Neural cell (in vitro differentiated cells): ENCODE data around the gene DAPK2. TPM values are rescaled to one million over a fixed set of nuclear protein-coding genes. Genes with fewer than 3 reads are reported as not detected.

Experiments
- H2AFZ ChIP-seq: fragments of 200-600, 300-800 bp; sonication (generic), shearing (Covaris generic); 2 replicates; pipeline ENCODE4 v1.6.0; 2014; ENCODE audit warnings: low read depth, mild to moderate bottlenecking, antibody characterized with exemption, low read length, moderate library complexity
- H3F3A ChIP-seq: fragments of 200-600 bp; shearing (Covaris generic); 2 replicates; pipeline ENCODE4 v1.6.1; 2016; ENCODE audit warnings: mild to moderate bottlenecking, moderate library complexity, mixed read lengths, antibody characterized with exemption, low read length; ENCODE audit not compliant: insufficient read depth, poor library complexity, severe bottlenecking
- H3K27ac ChIP-seq: fragments of 200-600, 300-800 bp; sonication (generic), shearing (Covaris generic); 2 replicates; pipeline ENCODE4 v1.5.1; 2014; ENCODE audit warnings: mild to moderate bottlenecking, low read length, moderate library complexity
- H3K27me3 ChIP-seq: fragments of 300-800, 200-600 bp; sonication (generic), shearing (Covaris generic); 2 replicates; pipeline ENCODE4 v1.6.0; 2014; ENCODE audit warnings: mild to moderate bottlenecking, low read depth, low read length, moderate library complexity; ENCODE audit not compliant: insufficient read depth
- H3K36me3 ChIP-seq: fragments of 300-800, 200-600 bp; sonication (generic), shearing (Covaris generic); 2 replicates; pipeline ENCODE4 v1.5.1; 2014; ENCODE audit warnings: mild to moderate bottlenecking, antibody characterized with exemption, low read length, moderate library complexity; ENCODE audit not compliant: insufficient read depth
- H3K4me2 ChIP-seq: fragments of 300-800, 200-600 bp; sonication (generic), shearing (Covaris generic); 2 replicates; pipeline ENCODE4 v1.6.0; 2014; ENCODE audit warnings: mild to moderate bottlenecking, low read length
- H3K4me3 ChIP-seq: fragments of 300-800, 200-600 bp; sonication (generic), shearing (Covaris generic); 2 replicates; pipeline ENCODE4 v1.5.1; 2014; ENCODE audit warnings: mild to moderate bottlenecking, low read length, moderate library complexity
- H3K79me2 ChIP-seq: fragments of 200-600 bp; shearing (Covaris generic); replicated peaks from 2 replicates; pipeline ENCODE4 v1.6.0; 2014; ENCODE audit warnings: mild to moderate bottlenecking, low read length, moderate library complexity; ENCODE audit not compliant: insufficient read depth
- H3K9ac ChIP-seq: fragments of 300-800, 200-600 bp; sonication (generic), shearing (Covaris generic); 2 replicates; pipeline ENCODE4 v1.6.1; 2016; ENCODE audit warnings: mild to moderate bottlenecking, low read length, mixed read lengths
- H3K9me2 ChIP-seq: fragments of 200-600 bp; shearing (Covaris generic); 2 replicates; pipeline ENCODE4 v1.6.1; 2016; ENCODE audit warnings: mild to moderate bottlenecking, low read length, mixed read lengths; ENCODE audit not compliant: insufficient read depth
- H3K9me3 ChIP-seq: fragments of 200-600, 300-800 bp; sonication (generic), shearing (Covaris generic); 2 replicates; pipeline ENCODE4 v1.6.1; 2016; ENCODE audit warnings: mild to moderate bottlenecking, mixed run types, low read length, moderate library complexity, mixed read lengths
- H4K20me1 ChIP-seq: fragments of 200-600 bp; shearing (Covaris generic); 2 replicates; pipeline ENCODE4 v1.6.1; 2016; ENCODE audit warnings: mild to moderate bottlenecking, mixed run types; ENCODE audit not compliant: insufficient read depth
- EP300 ChIP-seq: fragments of 450-650 bp; conservative IDR thresholded peaks from 2 replicates; pipeline ENCODE4 v1.6.1; 2014; ENCODE audit warnings: antibody characterized with exemption, mild to moderate bottlenecking, moderate library complexity; ENCODE audit not compliant: poor library complexity, severe bottlenecking
- EZH2 ChIP-seq: fragments of 200-600, 300-800 bp; shearing (Covaris generic), sonication (generic); IDR thresholded peaks from 2 replicates; pipeline ENCODE4 v1.6.1; 2014; ENCODE audit warnings: antibody characterized with exemption, low read length, borderline replicate concordance, mild to moderate bottlenecking; ENCODE audit not compliant: insufficient read depth, poor library complexity, severe bottlenecking
- MXI1 ChIP-seq: fragments of 450-650 bp; conservative IDR thresholded peaks from 2 replicates; pipeline ENCODE4 v1.6.1; 2014; ENCODE audit warnings: antibody characterized with exemption, mild to moderate bottlenecking; ENCODE audit not compliant: poor library complexity, severe bottlenecking
- POLR2AphosphoS5 ChIP-seq: IDR thresholded peaks from 2 replicates; pipeline ENCODE4 v1.6.1; 2012
- RAD21 ChIP-seq: fragments of 450-650 bp; conservative IDR thresholded peaks from 2 replicates; pipeline ENCODE4 v1.6.1; 2014; ENCODE audit warnings: antibody characterized with exemption, mild to moderate bottlenecking, moderate library complexity
- SMC3 ChIP-seq: fragments of 450-650 bp; conservative IDR thresholded peaks from 2 replicates; pipeline ENCODE4 v1.6.1; 2014; ENCODE audit warnings: antibody characterized with exemption, mild to moderate bottlenecking, moderate library complexity; ENCODE audit not compliant: poor library complexity
- TAF1 ChIP-seq: IDR thresholded peaks from 2 replicates; pipeline ENCODE4 v1.6.1; 2012; ENCODE audit warnings: low read depth
- polyA plus RNA-seq: library from polyadenylated mRNA; depleted of rRNA; stranded (reverse); fragments of >200 nt; gene quantifications from 2 replicates; pipeline ENCODE4 v1.2.3, GENCODE V29; 2014
- TF ChIP-seq, protein P1 (sequence below): fragments of 450-650 bp; IDR thresholded peaks from 2 replicates; pipeline ENCODE4 v1.5.1; 2014; ENCODE audit warnings: antibody characterized with exemption, mild to moderate bottlenecking, moderate library complexity; ENCODE audit not compliant: poor library complexity, severe bottlenecking
- TF ChIP-seq, protein P2 (sequence below): IDR thresholded peaks from 2 replicates; pipeline ENCODE4 v1.6.1; 2012; ENCODE audit warnings: borderline replicate concordance

The DAPK2 gene
- polyA plus RNA-seq, 1 donor from 2014 or later, result 0.78 TPM

DNA sequence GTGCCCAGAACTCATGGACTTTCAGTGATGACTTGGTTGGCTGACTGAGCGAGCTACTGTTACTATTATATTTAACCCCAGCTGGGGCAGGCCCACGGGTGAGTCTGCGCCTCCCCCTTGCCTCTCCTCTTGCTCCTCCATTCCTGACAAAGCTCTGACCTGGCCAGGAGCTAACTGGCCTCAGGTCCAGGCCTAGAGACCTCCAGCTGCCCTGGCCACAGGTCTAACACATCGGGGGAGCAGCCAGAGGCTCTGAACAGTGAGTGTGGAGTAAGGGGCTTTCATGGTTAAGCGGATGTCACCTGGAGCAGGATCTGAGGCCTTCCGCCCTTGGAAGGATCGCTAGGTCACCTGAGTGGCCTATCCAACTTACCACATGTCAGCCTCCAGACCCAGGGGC lies 116.3 kb downstream of the DAPK2 start:
- Histone ChIP-seq H3K9me3 (no peaks in the 10 kb centered on the region), H3K4me3 (no peak overlapping the region), H3K4me2 (no peak overlapping the region), H3K9me2 (no peaks in the 10 kb centered on the region), H3K79me2 (no peaks in the 10 kb centered on the region), H3K36me3 (no peaks in the 10 kb centered on the region), H3K27ac (no peak overlapping the region), H3K27me3 (no peaks in the 10 kb centered on the region), H2AFZ (no peak overlapping the region), H3K9ac (no peak overlapping the region), H4K20me1 (no peaks in the 10 kb centered on the region), H3F3A (no peaks in the 10 kb centered on the region)
- TF ChIP-seq, protein P1, sequence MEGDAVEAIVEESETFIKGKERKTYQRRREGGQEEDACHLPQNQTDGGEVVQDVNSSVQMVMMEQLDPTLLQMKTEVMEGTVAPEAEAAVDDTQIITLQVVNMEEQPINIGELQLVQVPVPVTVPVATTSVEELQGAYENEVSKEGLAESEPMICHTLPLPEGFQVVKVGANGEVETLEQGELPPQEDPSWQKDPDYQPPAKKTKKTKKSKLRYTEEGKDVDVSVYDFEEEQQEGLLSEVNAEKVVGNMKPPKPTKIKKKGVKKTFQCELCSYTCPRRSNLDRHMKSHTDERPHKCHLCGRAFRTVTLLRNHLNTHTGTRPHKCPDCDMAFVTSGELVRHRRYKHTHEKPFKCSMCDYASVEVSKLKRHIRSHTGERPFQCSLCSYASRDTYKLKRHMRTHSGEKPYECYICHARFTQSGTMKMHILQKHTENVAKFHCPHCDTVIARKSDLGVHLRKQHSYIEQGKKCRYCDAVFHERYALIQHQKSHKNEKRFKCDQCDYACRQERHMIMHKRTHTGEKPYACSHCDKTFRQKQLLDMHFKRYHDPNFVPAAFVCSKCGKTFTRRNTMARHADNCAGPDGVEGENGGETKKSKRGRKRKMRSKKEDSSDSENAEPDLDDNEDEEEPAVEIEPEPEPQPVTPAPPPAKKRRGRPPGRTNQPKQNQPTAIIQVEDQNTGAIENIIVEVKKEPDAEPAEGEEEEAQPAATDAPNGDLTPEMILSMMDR, result no peak

DNA sequence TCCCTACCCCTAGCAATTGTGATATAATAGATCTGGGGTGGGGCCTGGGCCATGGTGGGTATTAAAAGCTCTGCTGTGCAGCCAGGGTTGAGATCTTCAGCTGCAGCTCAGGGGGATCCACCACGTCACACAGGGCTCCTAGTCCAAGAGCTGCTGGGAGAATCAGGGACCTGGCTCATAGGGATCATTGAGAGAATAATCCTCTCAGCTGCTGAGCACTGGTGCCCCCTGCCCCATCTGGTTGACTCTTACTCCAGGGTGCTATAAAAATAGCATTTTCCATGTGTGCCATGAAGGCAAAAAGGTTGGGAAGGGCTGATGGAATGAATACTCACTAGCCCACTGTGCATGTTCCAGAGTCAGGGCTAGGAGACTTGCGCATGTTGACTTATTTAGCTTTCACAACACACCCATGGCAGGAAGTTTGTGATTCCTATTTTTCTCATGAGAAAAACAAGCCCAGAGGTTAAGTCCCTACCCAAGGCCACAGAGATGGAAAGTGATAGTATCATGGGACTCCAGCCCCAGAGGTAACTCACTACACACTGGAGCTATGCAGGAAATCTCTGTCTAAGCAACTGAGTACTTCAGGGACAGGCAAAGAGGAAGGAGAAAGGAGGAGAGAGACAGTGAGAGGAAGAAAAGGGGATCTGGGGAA lies 118.0 kb downstream of the DAPK2 start:
- Histone ChIP-seq H2AFZ (no peak overlapping the region), H3K9me2 (no peaks in the 10 kb centered on the region), H3K27ac (no peak overlapping the region), H3K4me2 (no peak overlapping the region), H3K79me2 (no peaks in the 10 kb centered on the region), H3K9ac (no peak overlapping the region), H3K4me3 (no peak overlapping the region), H4K20me1 (no peaks in the 10 kb centered on the region), H3K36me3 (no peaks in the 10 kb centered on the region), H3K27me3 (no peaks in the 10 kb centered on the region), H3K9me3 (no peaks in the 10 kb centered on the region), H3F3A (no peaks in the 10 kb centered on the region)
- TF ChIP-seq SMC3, result no peak
- no peak for TF ChIP-seq TAF1
- no peak for TF ChIP-seq MXI1
- TF ChIP-seq POLR2AphosphoS5, result no peak
- no peak for TF ChIP-seq EZH2
- TF ChIP-seq, protein P2, sequence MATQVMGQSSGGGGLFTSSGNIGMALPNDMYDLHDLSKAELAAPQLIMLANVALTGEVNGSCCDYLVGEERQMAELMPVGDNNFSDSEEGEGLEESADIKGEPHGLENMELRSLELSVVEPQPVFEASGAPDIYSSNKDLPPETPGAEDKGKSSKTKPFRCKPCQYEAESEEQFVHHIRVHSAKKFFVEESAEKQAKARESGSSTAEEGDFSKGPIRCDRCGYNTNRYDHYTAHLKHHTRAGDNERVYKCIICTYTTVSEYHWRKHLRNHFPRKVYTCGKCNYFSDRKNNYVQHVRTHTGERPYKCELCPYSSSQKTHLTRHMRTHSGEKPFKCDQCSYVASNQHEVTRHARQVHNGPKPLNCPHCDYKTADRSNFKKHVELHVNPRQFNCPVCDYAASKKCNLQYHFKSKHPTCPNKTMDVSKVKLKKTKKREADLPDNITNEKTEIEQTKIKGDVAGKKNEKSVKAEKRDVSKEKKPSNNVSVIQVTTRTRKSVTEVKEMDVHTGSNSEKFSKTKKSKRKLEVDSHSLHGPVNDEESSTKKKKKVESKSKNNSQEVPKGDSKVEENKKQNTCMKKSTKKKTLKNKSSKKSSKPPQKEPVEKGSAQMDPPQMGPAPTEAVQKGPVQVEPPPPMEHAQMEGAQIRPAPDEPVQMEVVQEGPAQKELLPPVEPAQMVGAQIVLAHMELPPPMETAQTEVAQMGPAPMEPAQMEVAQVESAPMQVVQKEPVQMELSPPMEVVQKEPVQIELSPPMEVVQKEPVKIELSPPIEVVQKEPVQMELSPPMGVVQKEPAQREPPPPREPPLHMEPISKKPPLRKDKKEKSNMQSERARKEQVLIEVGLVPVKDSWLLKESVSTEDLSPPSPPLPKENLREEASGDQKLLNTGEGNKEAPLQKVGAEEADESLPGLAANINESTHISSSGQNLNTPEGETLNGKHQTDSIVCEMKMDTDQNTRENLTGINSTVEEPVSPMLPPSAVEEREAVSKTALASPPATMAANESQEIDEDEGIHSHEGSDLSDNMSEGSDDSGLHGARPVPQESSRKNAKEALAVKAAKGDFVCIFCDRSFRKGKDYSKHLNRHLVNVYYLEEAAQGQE, result no peak
- TF ChIP-seq, protein P1, result no peak
- TF ChIP-seq RAD21, result no peak
- TF ChIP-seq EP300, result no peak
